ENCODE measurements around the gene SMPD4. TPM values are rescaled to one million over a fixed set of nuclear protein-coding genes. Genes with fewer than 3 reads are reported as not detected.
"Not testable (repeated sequence)": the region's sequence is repeated elsewhere in the genome, so short reads cannot be mapped to it uniquely, and the experiment has no call there.

The SMPD4 gene
- polyA plus RNA-seq, 4 donors, result 55.7 to 72.9 (median 64.4) TPM

- DNase-seq (ENCODE audit: low read depth in 4 of 4, low spot score in 3 of 4), result not testable (repeated sequence)
Observed at GRCh38 chr2:130187859-130188792, 6.7 kb upstream of the SMPD4 start.

- DNase-seq (ENCODE audit: low read depth in 4 of 4, low spot score in 3 of 4), result no peak
Observed at GRCh38 chr2:130187268-130187667, 5.9 kb upstream of the SMPD4 start.

- no peak for DNase-seq (ENCODE audit: low read depth in 4 of 4, low spot score in 3 of 4)
Observed at GRCh38 chr2:130186391-130186790, 5.0 kb upstream of the SMPD4 start.

- DNase-seq (ENCODE audit: low read depth in 4 of 4, low spot score in 3 of 4), result no peak
Observed at GRCh38 chr2:130185896-130186295, 4.5 kb upstream of the SMPD4 start.

- DNase-seq (ENCODE audit: low read depth in 4 of 4, low spot score in 3 of 4), result no peak
Observed at GRCh38 chr2:130185436-130185835, 4.0 kb upstream of the SMPD4 start.

GRCh38 chr2:130183512-130184373, 2.3 kb upstream of the SMPD4 start:
- no peak for DNase-seq (ENCODE audit: low read depth in 4 of 4, low spot score in 3 of 4)

- DNase-seq (ENCODE audit: low read depth in 4 of 4, low spot score in 3 of 4), result not testable (repeated sequence)
Observed at GRCh38 chr2:130182826-130183511, 1.6 kb upstream of the SMPD4 start.

- peak; percentile 65 to 85 (median 74) for DNase-seq (ENCODE audit: low read depth in 4 of 4, low spot score in 3 of 4)
Observed at GRCh38 chr2:130181880-130182682, 679 bp upstream of the SMPD4 start, which contains the start of gene MZT2B. Gene MZT2B, plus strand, starts transcription at chr2:130182262. Its CDS starts 21 bp downstream, at chr2:130182283.

- not testable (repeated sequence) for DNase-seq (ENCODE audit: low read depth in 4 of 4, low spot score in 3 of 4)
Observed at GRCh38 chr2:130180404-130181324, 738 bp downstream of the SMPD4 start.

- not testable (repeated sequence) for DNase-seq (ENCODE audit: low read depth in 4 of 4, low spot score in 3 of 4)
Observed at GRCh38 chr2:130174866-130175265, 6.5 kb downstream of the SMPD4 start.

GRCh38 chr2:130169896-130170295, 11.5 kb downstream of the SMPD4 start:
- DNase-seq (ENCODE audit: low read depth in 4 of 4, low spot score in 3 of 4), result no peak

- DNase-seq (ENCODE audit: low read depth in 4 of 4, low spot score in 3 of 4), result not testable (repeated sequence)
Observed at GRCh38 chr2:130169163-130169562, 12.2 kb downstream of the SMPD4 start.

- DNase-seq (ENCODE audit: low read depth in 4 of 4, low spot score in 3 of 4), result not testable (repeated sequence)
Observed at GRCh38 chr2:130166611-130167010, 14.8 kb downstream of the SMPD4 start.

- no peak for DNase-seq (ENCODE audit: low read depth in 4 of 4, low spot score in 3 of 4)
Observed at GRCh38 chr2:130165293-130166016, 15.9 kb downstream of the SMPD4 start.

GRCh38 chr2:130162968-130163367, 18.4 kb downstream of the SMPD4 start:
- DNase-seq (ENCODE audit: low read depth in 4 of 4, low spot score in 3 of 4), result no peak

GRCh38 chr2:130162486-130162885, 18.9 kb downstream of the SMPD4 start:
- DNase-seq (ENCODE audit: low read depth in 4 of 4, low spot score in 3 of 4), result not testable (repeated sequence)

- not testable (repeated sequence) for DNase-seq (ENCODE audit: low read depth in 4 of 4, low spot score in 3 of 4)
Observed at GRCh38 chr2:130160838-130161705, 20.3 kb downstream of the SMPD4 start.

Measured in right renal pelvis (tissue), 4 donors.